Motor neuron (in vitro differentiated cells): Measurements from ENCODE around the gene DNAJC5. TPM values are rescaled to one million over a fixed set of nuclear protein-coding genes. Genes with fewer than 3 reads are reported as not detected.

Source experiments
- ATAC-seq, 8 experiments: fragments of 200-7000 bp; cut with Tn5 transposase; replicated peaks in 6 of 8; 2 replicates each; pipeline ENCODE4 v1.8.0; 2021; ENCODE audit warnings: mild to moderate bottlenecking in 8 of 8, moderate library complexity in 8 of 8
- H3K27ac ChIP-seq, 2 donors: fragments of 250-450 bp; sonication (Bioruptor Pico); 2 replicates each; pipeline ENCODE4 v1.9.0; 2021; ENCODE audit warnings: antibody characterized with exemption in 2 of 2, mild to moderate bottlenecking in 2 of 2, moderate library complexity in 1 of 2
- H3K4me1 ChIP-seq, 2 donors: fragments of 250-450 bp; sonication (Bioruptor Pico); replicated peaks in 1 of 2; 2 replicates each; pipeline ENCODE4 v1.6.1; 2021; ENCODE audit warnings: antibody characterized with exemption in 2 of 2, mild to moderate bottlenecking in 2 of 2, moderate library complexity in 1 of 2
- H3K4me3 ChIP-seq, 5 donors: fragments of 250-450 bp; sonication (Bioruptor Pico); 2 replicates each; pipeline ENCODE4 v1.9.0; 2021; ENCODE audit warnings: antibody characterized with exemption in 5 of 5, mild to moderate bottlenecking in 5 of 5, moderate library complexity in 4 of 5
- WGBS, 10 experiments: fragments of 450-650 bp; shearing (Covaris generic); methylation state at CpG; one replicate each; pipeline ENCODE4 v1.0.0; 2022; 5-methylcytosine and 5-hydroxymethylcytosine counted together
- in situ Hi-C, 9 experiments: fragments of 400-800 bp; cut with MboI; loops; one replicate each; pipeline ENCODE4 v1.15.0; 2021; ENCODE audit warnings: low sequenced_read_pairs in 9 of 9, low pct_unique_long_range_greater_than_20kb in 2 of 9; ENCODE audit not compliant: unreplicated experiment in 9 of 9
- total RNA-seq, 8 experiments: library from RNA; unstranded; fragments of 300-600 nt; gene quantifications; 2 replicates each; pipeline versions ENCODE4 v1.2.3 to v1.2.4, GENCODE V29; 2022

Gene DNAJC5
- total RNA-seq, 8 experiments from 2014 or later: 31.7 to 80.7 (median 41.5) TPM

- Histone ChIP-seq H3K4me3 (peak overlapping the region in 1 of 5 donors; percentile 81), H3K27ac (no peak overlapping the region), H3K4me1 (peaks cover 23 to 28% of the 10 kb centered on the region in 2 donors)
- no peak for ATAC-seq
- in situ Hi-C loops: no loop called here
- 36 to 80% (median 68%) methylated on average over 1 to 7 of the region's 16 CpGs; no CpG with 5 or more reads in 5 of the 10 experiments for WGBS, 10 experiments
Observed at GRCh38 chr20:63977739-63978276, 82.9 kb downstream of the DNAJC5 start.

DNA sequence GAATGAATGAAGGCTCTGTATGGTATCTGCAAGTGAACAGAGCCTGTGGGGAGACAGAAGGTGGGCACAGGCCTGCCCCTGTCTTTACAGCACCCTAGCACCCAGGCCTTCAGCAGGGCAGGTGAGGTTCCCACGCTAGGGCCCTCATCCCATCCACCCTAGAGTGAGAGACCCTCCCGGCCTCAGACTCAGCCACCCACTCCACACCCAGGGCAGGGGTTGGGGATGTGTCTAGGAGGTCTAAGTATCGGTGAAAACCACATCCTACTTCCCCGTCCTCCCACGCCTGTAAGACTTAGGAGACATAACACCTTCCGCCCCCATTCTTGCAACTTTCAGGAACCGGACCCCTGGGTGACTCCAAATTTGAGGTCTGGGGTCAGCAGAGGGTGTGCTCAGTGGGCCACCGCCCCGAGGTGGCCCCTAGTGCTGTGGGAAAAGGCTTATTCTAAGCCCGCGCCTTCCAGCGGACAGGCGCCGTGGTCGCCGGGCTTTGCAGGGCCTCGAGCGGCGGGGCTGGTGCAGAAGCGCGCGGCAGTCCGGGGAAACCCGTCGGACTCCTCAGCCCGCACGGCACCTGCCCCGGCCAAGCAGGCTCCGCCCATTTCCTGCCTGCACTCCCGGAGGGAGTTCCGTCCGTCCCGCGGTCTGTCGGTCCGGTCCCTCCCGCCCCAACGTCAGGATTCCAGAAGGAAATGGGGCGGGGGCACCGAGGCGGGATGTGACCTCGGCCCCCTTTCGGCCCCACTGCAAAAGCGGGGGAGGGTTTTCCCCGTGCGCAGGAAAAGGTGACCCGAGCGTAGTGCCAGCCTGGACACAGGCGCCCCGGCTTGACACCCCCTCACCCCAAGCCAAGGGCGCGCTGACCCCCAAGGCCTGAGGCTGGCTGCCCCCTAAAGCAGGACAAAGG lies 83.6 kb downstream of the DNAJC5 start:
- in situ Hi-C loops: no loop called here
- Histone ChIP-seq H3K4me3 (peak overlapping the region; percentile 43 to 97 (median 50)), H3K27ac (peak overlapping the region; percentile 40 to 96), H3K4me1 (peaks cover 20 to 24% of the 10 kb centered on the region in 2 donors)
- WGBS, 10 experiments: 0 to 83% (median 40%) methylated on average over 1 to 17 of the region's 52 CpGs; no CpG with 5 or more reads in 5 of the 10 experiments
- ATAC-seq: peak in 4 of 8 experiments; percentile 6 to 10 (median 8)

GRCh38 chr20:63979229-63979556 lies 84.3 kb downstream of the DNAJC5 start:
- peak overlapping the region; percentile 43 to 97 (median 50) for H3K4me3 ChIP-seq
- ATAC-seq: no peak
- in situ Hi-C loops: no loop called here
- H3K27ac ChIP-seq: peak overlapping the region; percentile 40 to 96
- WGBS, 10 experiments: 0% methylated on average over 2 of the region's 47 CpGs; no CpG with 5 or more reads in 9 of the 10 experiments
- peaks cover 18 to 23% of the 10 kb centered on the region in 2 donors for H3K4me1 ChIP-seq

DNA sequence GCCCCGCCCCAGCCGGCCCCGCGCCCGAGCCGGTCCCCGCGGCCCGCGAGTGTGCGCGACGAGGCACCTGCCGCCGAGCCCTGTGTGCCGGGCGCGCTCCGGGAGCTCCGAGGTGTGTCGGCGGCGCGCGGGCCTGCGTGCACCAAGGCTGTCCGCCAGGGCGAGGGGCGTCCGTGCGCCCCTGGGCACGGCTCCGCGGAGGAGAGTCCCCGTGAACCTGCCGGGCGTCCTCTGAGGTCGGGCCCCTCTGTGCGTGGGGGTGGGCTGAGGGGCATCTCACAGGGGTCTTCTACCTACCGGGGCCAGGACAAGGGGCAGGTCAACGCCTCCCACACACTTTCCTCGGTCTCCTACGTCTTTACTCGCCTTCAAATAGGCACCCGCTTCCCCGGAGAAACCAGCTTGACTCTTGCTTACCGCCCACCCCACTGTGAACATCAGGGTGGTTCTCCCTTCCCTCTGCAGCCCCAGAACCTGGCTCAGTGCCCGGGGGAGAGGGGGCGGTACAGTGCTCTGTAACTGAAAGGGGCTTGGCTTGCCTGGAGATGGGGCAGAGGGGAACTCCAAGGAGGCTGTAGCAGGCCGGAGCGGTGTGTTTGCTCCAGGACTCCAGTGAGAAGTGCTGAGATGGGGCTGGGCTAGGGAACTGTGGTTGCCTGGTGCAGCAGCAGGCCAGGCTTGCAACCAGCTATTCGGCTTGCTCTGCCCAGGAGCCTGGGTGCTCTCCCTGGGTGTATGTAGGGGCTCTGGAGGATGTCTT lies 84.8 kb downstream of the DNAJC5 start, which contains the start of gene SAMD10:
SAMD10 (minus strand) TSS at position 86 of the 760 bp plus-strand sequence. CDS start 175 bp downstream, outside the sequence.
- in situ Hi-C loops: no loop called here
- Histone ChIP-seq H3K4me3 (peak within 1 kb of the TSS; percentile 43 to 97 (median 75)), H3K27ac (peak within 1 kb of the TSS; percentile 40 to 96), H3K4me1 (peaks cover 18 to 23% of the 10 kb centered on the region in 2 donors)
- 0 to 28% (median 20%) methylated on average over 4 to 7 of the region's 52 CpGs; no CpG with 5 or more reads in 6 of the 10 experiments for WGBS, 10 experiments
- ATAC-seq: peak in 7 of 8 experiments; percentile 3 to 59 (median 53)

DNA sequence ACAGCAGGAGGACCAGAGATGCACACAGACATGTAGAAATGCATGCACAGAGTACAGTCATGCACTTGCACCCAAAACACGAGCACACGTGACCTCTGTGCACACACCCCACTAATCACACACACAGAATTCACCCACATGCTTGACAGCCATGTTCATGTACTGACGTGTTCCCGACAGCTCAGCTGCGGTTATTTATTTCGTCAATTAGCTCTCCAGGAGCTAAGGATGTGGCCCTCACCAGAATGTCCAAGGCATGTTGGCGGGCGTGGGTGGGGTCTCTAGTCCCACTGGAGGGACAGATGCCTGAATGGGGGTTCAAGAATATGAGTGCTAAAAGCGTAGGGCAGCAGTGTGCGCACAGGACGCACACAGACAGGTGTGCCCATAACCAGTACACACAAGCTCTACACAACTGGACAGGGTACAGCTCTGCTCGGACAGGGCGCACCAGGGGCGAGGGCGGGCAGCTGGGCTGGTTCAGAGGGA lies 85.4 kb downstream of the DNAJC5 start:
- peak overlapping the region; percentile 40 to 96 for H3K27ac ChIP-seq
- WGBS, 10 experiments: 41 to 91% (median 67%) methylated on average over 3 to 4 of the region's 15 CpGs; no CpG with 5 or more reads in 6 of the 10 experiments
- peaks cover 18 to 23% of the 10 kb centered on the region in 2 donors for H3K4me1 ChIP-seq
- H3K4me3 ChIP-seq: peak overlapping the region; percentile 75 to 97 (median 89)
- ATAC-seq: peak in 5 of 8 experiments; percentile 5 to 22 (median 10)
- in situ Hi-C loops: no loop called here

GRCh38 chr20:63980806-63981728 lies 86.1 kb downstream of the DNAJC5 start, which contains the start of gene PRPF6:
PRPF6 (plus strand) TSS chr20:63981132; CDS start chr20:63981246, 114 bp downstream.
- 0% methylated on average over 5 to 17 of the region's 75 CpGs; no CpG with 5 or more reads in 7 of the 10 experiments for WGBS, 10 experiments
- in situ Hi-C loops: no loop called here
- H3K27ac ChIP-seq: peak within 1 kb of the TSS; percentile 92 to 96
- H3K4me3 ChIP-seq: peak within 1 kb of the TSS; percentile 75 to 97 (median 89)
- H3K4me1 ChIP-seq: peaks cover 18 to 23% of the 10 kb centered on the region in 2 donors
- peak; percentile 64 to 93 (median 76) for ATAC-seq

- Histone ChIP-seq H3K27ac (no peak overlapping the region), H3K4me1 (peaks cover 18 to 23% of the 10 kb centered on the region in 2 donors), H3K4me3 (no peak overlapping the region)
- in situ Hi-C loops: no loop called here
- WGBS, 10 experiments: 88 to 100% (median 98%) methylated on average over 3 to 8 of the region's 14 CpGs; no CpG with 5 or more reads in 6 of the 10 experiments
- no peak for ATAC-seq
Observed at GRCh38 chr20:63982937-63983336, 88.0 kb downstream of the DNAJC5 start.

Other genes starting within 250 kb of the DNAJC5 start
- 100 to 1,000 TPM in 2 of 8 experiments, 10 to 100 TPM in 6; 14.5 to 155 (median 69.2) TPM for gene STMN3, start 241.7 kb upstream of the DNAJC5 start, total RNA-seq
- gene RTEL1, start 236.8 kb upstream of the DNAJC5 start, total RNA-seq: 10 to 100 TPM in 5 of 8 experiments, 1 to 10 TPM in 3; 5.9 to 30.7 (median 11.0) TPM
- gene TNFRSF6B, start 198.5 kb upstream of the DNAJC5 start, total RNA-seq: 1 to 10 TPM in 1 of 8 experiments, under 1 TPM in 4, not detected in 3; 0.22 to 1.1 (median 0.69) TPM
- gene ARFRP1, start 187.2 kb upstream of the DNAJC5 start, total RNA-seq: 10 to 100 TPM; 22.7 to 45.5 (median 35.1) TPM
- 10 to 100 TPM; 10.4 to 28.3 (median 15.7) TPM for gene ZGPAT, start 187.1 kb upstream of the DNAJC5 start, total RNA-seq
- 1 to 10 TPM; 2.5 to 8.8 (median 3.9) TPM for gene LIME1, start 158.5 kb upstream of the DNAJC5 start, total RNA-seq
- 10 to 100 TPM; 19.8 to 57.5 (median 36.4) TPM for gene SLC2A4RG, start 155.3 kb upstream of the DNAJC5 start, total RNA-seq
- 10 to 100 TPM in 5 of 8 experiments, 1 to 10 TPM in 3; 2.2 to 23.5 (median 16.2) TPM for gene ZBTB46, start 63.9 kb upstream of the DNAJC5 start, total RNA-seq
- under 1 TPM in 1 of 8 experiments, not detected in 7; 0.60 TPM for gene ABHD16B, start 33.6 kb upstream of the DNAJC5 start, total RNA-seq
- gene TPD52L2, start 29.9 kb upstream of the DNAJC5 start, total RNA-seq: 100 to 1,000 TPM in 1 of 8 experiments, 10 to 100 TPM in 7; 41.3 to 108 (median 70.4) TPM
- 10 to 100 TPM; 15.5 to 59.3 (median 24.6) TPM for gene UCKL1, start 61.3 kb downstream of the DNAJC5 start, total RNA-seq
- gene ZNF512B, start 74.8 kb downstream of the DNAJC5 start, total RNA-seq: 10 to 100 TPM in 7 of 8 experiments, 1 to 10 TPM in 1; 9.3 to 27.9 (median 16.3) TPM
- gene SAMD10, start 84.5 kb downstream of the DNAJC5 start, total RNA-seq: 1 to 10 TPM in 7 of 8 experiments, under 1 TPM in 1; 0.51 to 9.5 (median 6.1) TPM
- gene PRPF6, start 86.0 kb downstream of the DNAJC5 start, total RNA-seq: 10 to 100 TPM; 38.2 to 97.9 (median 64.2) TPM
- gene C20orf204, start 141.1 kb downstream of the DNAJC5 start, total RNA-seq: 1 to 10 TPM in 4 of 8 experiments, under 1 TPM in 4; 0.61 to 2.5 (median 1.0) TPM
- under 1 TPM in 6 of 8 experiments, not detected in 2; 0.05 to 0.54 (median 0.21) TPM for gene SOX18, start 154.5 kb downstream of the DNAJC5 start, total RNA-seq
- gene TCEA2, start 168.1 kb downstream of the DNAJC5 start, total RNA-seq: 10 to 100 TPM; 22.4 to 70.3 (median 37.1) TPM
- 1 to 10 TPM in 7 of 8 experiments, under 1 TPM in 1; 0.92 to 8.8 (median 3.3) TPM for gene RGS19, start 184.4 kb downstream of the DNAJC5 start, total RNA-seq
- gene OPRL1, start 185.0 kb downstream of the DNAJC5 start, total RNA-seq: 1 to 10 TPM in 4 of 8 experiments, under 1 TPM in 4; 0.15 to 3.1 (median 1.5) TPM
- under 1 TPM in 2 of 8 experiments, not detected in 6; 0.52 to 0.76 TPM for gene LKAAEAR1, start 189.3 kb downstream of the DNAJC5 start, total RNA-seq
- gene NPBWR2, start 212.4 kb downstream of the DNAJC5 start, total RNA-seq: 1 to 10 TPM in 1 of 8 experiments, under 1 TPM in 3, not detected in 4; 0.11 to 1.3 (median 0.48) TPM